GM12865 (cell line): ENCODE results near the gene SERPINB7.

ENCODE experiments used
- DNase-seq: peaks from one replicate; pipeline ENCODE4 v3.0.0; 2010; ENCODE audit warnings: low read depth
- H3K4me3 ChIP-seq: 2 replicates; pipeline ENCODE4 v1.5.1; 2011; ENCODE audit warnings: mild to moderate bottlenecking, low read depth, low read length, control low read depth
- CTCF ChIP-seq: IDR thresholded peaks from 2 replicates; pipeline ENCODE4 v1.5.1; 2011; ENCODE audit warnings: low read length, control low read depth, low read depth, inconsistent platforms; ENCODE audit not compliant: insufficient read depth; ENCODE audit errors: missing control alignments

SERPINB7 gene

GRCh38 chr18:63848159-63848558, 72.9 kb downstream of the SERPINB7 start:
- no peak overlapping the region for H3K4me3 ChIP-seq
- DNase-seq: peak; percentile 67
- peak; percentile 51 for TF ChIP-seq CTCF

GRCh38 chr18:63850020-63850419, 74.8 kb downstream of the SERPINB7 start:
- TF ChIP-seq CTCF: peak; percentile 28
- DNase-seq: peak; percentile 41
- no peak overlapping the region for H3K4me3 ChIP-seq

DNA sequence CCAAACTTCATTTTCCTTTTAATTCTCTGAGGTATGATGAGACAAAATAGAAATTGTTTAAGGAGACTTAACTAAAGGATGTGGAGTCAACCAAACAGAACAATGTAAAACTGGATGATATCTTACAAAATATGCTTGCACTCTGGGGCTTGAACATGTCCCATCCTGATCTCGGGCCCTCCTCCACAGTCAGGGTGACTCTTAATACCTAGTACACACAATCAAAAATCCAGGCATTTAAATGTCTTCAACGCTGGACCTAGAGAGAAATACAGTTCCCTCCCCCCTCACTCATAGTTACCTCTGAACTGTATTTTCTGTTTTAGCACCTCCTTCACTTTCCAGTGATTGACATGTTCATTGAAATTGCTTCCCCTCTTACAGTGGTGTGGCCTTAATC, 75.4 kb downstream of the SERPINB7 start:
- DNase-seq: no peak
- H3K4me3 ChIP-seq: no peak overlapping the region
- no peak for TF ChIP-seq CTCF
